GM03348 (cell line): ENCODE data around the gene GSAP.

Experiments used
- DNase-seq: peaks from one replicate; pipeline ENCODE4 v3.0.0; 2012; ENCODE audit warnings: low spot score

GSAP gene

GRCh38 chr7:77407906-77408305 lies 8.2 kb downstream of the GSAP start:
- no peak for DNase-seq

DNA sequence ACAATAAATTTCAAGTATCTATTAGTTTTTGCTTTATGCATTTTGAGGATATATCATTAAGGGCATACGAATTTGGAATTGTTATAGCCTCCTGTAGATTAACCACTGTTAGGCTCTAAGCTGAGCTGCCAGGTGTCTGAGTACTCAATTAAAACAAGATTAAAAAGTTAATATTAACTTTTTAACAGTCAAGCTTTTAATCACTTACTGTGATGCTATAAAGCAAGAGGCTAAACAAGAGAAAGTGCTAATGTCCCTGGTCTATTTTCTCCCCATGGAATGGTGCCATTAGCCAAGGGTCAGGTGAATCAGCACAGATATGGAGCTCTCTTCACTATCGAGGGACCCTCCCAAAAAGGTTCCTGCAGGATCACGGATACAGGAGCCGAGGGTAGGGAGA lies 9.7 kb downstream of the GSAP start:
- DNase-seq: no peak

DNA sequence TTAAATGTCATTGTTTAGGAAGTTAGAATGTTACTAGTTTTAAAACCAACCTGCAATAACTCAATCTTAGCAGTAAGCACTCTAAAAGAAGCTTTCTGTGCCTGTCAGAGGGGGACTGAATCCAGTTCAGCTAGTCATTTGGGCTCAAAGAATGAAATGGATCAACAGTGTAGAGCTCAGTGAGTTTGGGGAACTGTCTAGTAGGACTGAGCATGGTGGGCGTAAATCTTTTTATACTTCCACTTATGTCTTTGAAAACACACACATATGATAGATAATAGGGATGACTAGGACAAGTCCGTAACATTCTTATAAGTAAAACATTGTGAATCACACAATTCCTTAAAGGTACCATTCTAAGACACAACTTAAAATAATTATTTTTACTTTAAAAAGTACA lies 11.5 kb downstream of the GSAP start:
- DNase-seq: no peak

DNA sequence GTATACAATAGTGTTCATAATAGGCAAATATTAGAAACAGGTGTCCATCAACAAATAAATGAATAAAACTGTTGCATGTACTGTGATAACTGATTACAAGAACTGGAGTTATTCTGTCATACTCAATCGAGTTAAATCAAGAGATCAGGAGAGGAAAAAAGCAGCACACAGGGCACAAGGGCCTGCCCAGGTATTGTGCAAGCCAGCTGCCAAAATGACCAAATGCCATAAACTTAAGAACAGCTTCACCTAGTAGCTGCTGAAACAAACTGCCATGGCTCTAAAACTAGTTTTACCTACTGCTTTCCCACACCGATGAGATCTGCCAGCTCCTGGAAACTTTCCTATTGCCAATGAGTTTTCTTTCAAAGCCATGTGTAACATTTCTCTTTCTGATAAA lies 12.2 kb downstream of the GSAP start:
- DNase-seq: no peak

GRCh38 chr7:77402818-77403217 lies 13.3 kb downstream of the GSAP start:
- DNase-seq: no peak

GRCh38 chr7:77401002-77401401 lies 15.1 kb downstream of the GSAP start:
- DNase-seq: no peak

GRCh38 chr7:77399816-77400215 lies 16.3 kb downstream of the GSAP start:
- no peak for DNase-seq

GRCh38 chr7:77396894-77397547 lies 19.1 kb downstream of the GSAP start:
- no peak for DNase-seq

- DNase-seq: no peak
These were observed 20.5 kb downstream of the GSAP start for GRCh38 chr7:77395626-77396025.

GRCh38 chr7:77393954-77394353 lies 22.2 kb downstream of the GSAP start:
- no peak for DNase-seq

DNA sequence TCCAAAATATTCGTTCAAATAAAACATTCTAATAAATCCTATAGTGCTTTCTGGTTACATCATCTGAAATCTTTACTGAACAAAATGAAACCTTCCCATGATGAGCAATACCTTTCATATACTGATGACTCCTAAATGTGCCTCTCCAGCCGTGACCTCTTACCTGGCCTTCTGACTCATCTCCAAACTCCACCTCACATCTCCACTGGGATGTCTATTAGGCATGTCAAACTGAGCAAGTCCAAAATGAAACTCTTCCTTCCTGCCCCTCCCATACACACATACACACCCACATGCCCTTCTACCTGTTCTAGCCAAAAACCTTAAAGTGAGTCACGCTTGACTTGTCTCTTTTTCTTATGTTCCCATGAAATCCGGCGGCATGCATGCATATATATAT lies 22.9 kb downstream of the GSAP start:
- no peak for DNase-seq

DNA sequence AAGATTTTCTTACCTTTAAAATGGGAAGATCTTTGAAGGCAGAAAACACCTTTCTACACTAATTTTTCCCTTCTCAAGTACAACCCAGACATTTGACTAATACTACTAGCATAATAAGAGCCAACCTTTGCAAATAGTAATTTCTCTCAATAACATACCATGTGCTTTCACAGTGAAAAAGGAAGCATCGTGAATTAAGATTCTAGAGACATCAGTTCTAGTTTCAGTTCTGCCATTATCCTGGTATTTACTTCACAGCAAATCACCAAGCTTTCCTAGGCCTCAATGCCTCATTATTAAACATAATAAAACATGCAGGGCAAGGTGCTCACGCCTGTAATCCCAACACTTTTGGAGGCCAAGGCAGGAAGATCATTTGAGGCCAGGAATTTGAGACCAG lies 24.9 kb downstream of the GSAP start:
- DNase-seq: no peak

GRCh38 chr7:77388055-77388641 lies 28.0 kb downstream of the GSAP start:
- no peak for DNase-seq

- DNase-seq: peak; percentile 45
These were observed 29.9 kb downstream of the GSAP start for GRCh38 chr7:77386165-77386822.

DNA sequence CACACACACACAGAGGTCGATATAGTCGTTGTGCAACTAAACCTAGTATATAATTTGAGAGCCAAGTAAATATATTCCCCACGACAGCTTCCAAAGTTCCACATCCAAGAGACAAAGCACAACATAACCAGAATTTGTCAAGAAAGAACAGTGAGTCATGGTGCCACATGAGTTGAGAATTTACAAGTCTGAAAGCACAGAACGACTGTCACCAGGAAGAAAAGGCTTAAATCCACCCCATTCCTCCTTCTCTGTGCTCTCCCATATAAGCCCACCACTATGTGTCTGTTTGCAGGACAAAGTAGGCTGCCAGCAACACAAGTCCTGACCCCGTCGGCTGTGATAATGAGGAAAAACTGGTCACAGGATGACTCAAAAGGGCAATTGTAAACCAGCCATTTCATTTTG lies 32.8 kb downstream of the GSAP start:
- peak; percentile 13 for DNase-seq

DNA sequence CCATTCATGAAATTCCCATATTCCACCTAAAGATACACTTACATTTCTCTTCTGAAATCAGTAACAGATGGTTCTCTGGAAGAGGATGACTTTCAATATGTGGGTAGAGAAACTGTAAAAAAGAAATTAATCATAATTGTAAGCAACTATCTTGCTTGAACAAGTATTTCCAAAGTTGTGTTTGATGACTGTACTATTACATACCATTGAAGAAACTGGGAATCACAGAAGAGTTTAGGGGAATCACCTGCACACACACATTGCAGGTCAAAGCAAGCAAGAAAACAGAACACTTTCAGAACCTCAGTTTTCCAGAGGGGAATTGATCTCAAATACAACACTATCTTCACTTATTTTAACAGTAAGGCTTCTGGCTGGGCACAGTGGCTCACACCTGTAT lies 33.6 kb downstream of the GSAP start:
- DNase-seq: no peak

- no peak for DNase-seq
These were observed 37.6 kb downstream of the GSAP start for GRCh38 chr7:77378584-77378983.

DNA sequence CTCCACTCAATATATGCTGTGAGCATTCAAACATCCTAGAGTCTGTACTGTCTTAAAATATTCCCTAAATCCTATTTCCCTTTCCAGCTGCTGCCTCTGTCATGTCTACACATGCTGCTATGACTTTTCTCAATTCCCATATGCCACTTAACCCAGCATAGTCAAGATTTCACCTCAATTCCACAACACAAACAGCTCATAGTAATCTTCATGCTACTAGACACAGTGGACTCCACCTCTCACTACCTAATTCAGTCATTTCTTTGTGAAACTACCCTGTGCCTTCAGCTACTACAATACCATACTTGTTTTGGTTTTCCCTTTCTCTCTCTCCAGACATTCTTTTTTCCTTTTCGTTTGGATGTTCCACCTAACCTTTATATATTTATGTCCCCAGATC lies 45.5 kb downstream of the GSAP start:
- DNase-seq: no peak

GRCh38 chr7:77368974-77369373 lies 47.2 kb downstream of the GSAP start:
- no peak for DNase-seq

GRCh38 chr7:77367976-77368375 lies 48.2 kb downstream of the GSAP start:
- no peak for DNase-seq

GRCh38 chr7:77362905-77363304 lies 53.2 kb downstream of the GSAP start:
- no peak for DNase-seq

GRCh38 chr7:77360969-77361368 lies 55.2 kb downstream of the GSAP start:
- DNase-seq: no peak

GRCh38 chr7:77360104-77360503 lies 56.0 kb downstream of the GSAP start:
- DNase-seq: no peak

DNA sequence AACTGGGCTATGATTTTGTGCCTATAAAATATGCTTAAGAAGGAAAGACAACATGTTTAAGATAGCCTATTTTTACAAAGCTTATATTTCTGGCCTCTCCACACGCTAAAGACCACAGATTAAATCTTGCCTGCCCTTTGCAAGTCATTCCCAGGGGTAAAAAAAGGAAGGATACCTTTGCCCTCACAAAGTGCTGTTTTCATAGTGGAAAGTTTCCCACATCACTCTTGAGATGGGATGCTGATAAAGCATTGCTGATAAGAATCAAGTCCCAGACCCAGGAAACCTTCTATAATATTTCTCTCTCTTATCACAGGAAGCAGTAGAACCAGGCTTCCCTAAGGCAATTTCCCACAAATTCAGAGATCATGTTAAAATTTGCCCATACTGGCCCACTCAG lies 56.5 kb downstream of the GSAP start:
- DNase-seq: no peak
